HG03469 (cell line): ENCODE results near the gene GOLGA3.
A peak's percentile ranks its signal among the peaks of the same experiment; 100 is the strongest.
"Not testable (repeated sequence)": the region's sequence is repeated elsewhere in the genome, so short reads cannot be mapped to it uniquely, and the experiment has no call there.

Experiments used
- ATAC-seq: cut with Tn5 transposase; IDR thresholded peaks from one replicate; pipeline ENCODE4 v1.9.1; 2021; ENCODE audit warnings: mild to moderate bottlenecking, moderate library complexity, moderate number of reproducible peaks; ENCODE audit not compliant: unreplicated experiment

Gene GOLGA3

DNA sequence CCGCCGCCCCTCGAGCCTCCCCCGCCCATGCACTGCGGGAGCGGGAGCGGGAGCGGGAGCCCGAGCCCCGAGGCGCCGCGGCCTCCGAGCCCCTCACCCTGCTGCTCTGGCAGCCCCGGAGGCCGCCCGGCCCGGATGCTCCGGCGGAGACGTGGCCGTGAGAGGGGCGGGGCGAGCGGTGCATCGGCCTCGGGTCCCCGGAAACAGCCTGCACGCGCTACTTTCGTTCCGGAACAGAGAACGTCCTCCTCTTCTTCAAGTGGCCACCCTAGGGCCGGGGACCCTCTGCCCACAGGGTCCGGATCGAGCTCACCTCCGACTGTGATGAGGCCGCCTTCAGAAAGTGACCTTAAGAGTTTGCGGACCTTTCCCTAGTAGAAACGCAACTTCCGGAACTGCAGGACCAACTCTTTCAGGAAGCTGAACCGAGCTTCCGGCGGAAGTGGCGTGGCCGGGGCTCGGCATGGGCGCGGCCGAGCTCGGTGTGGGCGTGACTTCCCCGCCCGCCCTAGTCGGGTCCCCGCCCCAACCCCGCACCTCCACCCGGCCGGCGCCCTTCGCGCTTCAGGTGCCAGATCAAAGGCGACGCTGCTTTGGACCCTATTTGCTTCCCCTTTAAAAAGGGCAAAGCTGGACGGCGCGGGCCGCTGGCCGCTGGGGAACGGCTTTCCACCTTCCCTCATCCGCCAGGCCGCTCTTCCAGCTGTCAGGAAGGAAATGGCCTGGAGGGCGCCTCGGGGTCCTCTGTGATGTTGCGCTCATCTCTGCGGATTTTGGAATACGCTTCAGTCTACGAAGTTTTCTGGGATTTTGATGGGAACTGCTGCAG lies at the start of gene GOLGA3:
Gene GOLGA3, minus strand, starts transcription at position 164 of the 829 bp plus-strand sequence. CDS start 6,741 bp downstream, outside the sequence.
- peak; percentile 68 for ATAC-seq

DNA sequence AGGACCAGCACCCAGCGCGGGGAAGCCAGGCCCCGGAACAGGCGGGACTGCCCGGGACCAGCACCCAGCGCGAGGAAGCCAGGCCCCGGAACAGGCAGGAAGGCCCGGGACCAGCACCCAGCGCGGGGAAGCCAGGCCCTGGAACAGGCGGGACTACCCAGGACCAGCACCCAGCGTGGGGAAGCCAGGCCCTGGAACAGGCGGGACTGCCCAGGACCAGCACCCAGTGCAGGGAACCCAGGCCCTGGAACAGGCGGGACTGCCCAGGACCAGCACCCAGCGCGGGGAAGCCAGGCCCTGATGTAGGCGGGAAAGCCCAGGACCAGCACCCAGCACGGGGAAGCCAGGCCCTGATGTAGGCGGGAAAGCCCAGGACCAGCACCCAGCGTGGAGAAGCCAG lies 46.0 kb upstream of the GOLGA3 start:
- not testable (repeated sequence) for ATAC-seq

DNA sequence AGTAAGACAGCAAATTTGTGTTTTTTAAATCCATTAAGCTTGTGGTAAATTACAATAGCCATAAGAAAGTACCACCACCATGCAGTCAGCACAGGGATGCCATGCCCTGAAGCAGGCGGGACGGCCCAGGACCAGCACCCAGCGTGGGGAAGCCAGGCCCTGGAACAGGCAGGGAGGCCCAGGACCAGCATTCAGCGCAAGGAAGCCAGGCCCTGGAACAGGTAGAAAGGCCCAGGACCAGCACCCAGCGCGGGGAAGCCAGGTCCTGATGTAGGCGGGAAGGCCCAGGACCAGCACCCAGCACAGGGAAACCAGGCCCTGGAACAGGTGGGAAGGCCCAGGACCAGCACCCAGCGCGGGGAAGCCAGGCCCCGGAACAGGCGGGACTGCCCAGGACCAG lies 45.5 kb upstream of the GOLGA3 start:
- ATAC-seq, result no peak

GRCh38 chr12:132873724-132874123 lies 45.1 kb upstream of the GOLGA3 start:
- no peak for ATAC-seq

DNA sequence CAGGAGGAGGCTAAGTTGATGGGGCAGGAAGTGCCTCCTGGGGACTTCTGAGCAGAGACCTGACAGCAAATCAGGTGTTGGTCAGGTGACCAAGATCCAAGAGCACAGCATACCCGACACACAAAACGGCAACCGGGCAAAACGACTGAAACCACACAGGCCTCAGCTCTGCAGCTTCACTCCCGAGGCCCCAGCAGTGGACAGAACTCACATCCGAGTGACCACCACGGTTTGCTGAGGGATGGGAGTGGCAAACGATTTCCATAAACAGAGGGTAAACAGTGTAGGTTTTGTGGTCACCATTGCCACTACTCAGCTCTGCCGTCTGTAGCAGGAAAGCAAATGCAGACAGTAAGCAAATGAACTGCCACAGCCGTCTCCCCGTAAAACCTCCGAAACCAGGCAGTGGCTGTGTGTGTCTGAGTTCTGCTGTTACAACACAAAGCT lies 44.3 kb upstream of the GOLGA3 start:
- no peak for ATAC-seq

- no peak for ATAC-seq
Observed at GRCh38 chr12:132872073-132872855, 43.6 kb upstream of the GOLGA3 start.

- ATAC-seq, result no peak
Observed at GRCh38 chr12:132869551-132869950, 40.9 kb upstream of the GOLGA3 start.

- no peak for ATAC-seq
Observed at GRCh38 chr12:132866251-132866828, 37.7 kb upstream of the GOLGA3 start.

DNA sequence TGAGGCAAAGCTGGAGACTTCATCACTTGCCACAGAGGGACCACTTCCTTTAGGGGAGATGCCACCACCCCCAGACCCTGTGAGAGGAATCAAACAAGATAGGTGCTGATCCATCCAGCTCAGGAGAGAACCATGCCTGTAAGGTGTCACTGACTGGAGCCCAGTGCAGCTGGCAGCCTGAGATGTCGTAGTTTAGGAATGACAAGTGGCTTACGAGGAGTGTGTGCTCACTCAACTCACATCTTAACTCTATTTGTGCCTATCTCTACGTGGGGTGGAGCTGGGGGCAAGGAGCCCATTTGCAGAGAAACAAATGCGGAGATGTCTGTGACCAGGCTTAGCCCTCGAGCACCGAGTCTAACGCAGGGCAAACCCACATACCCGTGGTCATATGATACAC lies 32.9 kb upstream of the GOLGA3 start:
- no peak for ATAC-seq

DNA sequence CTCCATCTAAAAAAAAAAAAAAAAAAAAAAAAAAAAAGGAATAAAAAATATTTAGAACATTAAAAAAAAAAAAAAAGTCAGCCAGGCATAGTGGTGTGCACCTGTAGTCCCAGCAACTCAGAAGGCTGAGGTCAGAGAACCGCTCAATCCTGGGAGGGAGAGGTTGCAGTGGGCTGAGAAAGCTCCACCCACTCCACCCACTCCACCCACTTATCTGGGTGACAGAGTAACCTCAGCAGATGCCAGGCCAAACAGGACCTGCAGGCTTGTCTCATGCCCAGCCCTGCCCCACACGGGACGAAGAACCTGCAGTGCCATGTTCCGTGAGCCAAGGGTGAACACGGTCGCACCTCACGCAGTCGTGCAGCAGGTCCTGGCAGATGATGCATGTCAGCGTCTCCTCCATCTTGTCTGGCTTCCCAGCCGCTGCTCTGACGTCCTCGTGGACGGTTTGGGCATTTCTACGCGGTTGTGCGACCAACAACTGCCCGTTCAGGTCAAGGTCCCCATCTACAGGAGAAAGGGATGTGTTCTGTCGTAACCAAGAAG lies 30.1 kb upstream of the GOLGA3 start:
- ATAC-seq, result no peak

- ATAC-seq, result not testable (repeated sequence)
Observed at GRCh38 chr12:132857019-132857418, 28.4 kb upstream of the GOLGA3 start.

GRCh38 chr12:132856581-132856980 lies 27.9 kb upstream of the GOLGA3 start:
- ATAC-seq, result no peak

- ATAC-seq, result not testable (repeated sequence)
Observed at GRCh38 chr12:132855211-132855610, 26.5 kb upstream of the GOLGA3 start.

- ATAC-seq, result no peak
Observed at GRCh38 chr12:132853285-132854092, 24.8 kb upstream of the GOLGA3 start.

GRCh38 chr12:132852496-132852895 lies 23.8 kb upstream of the GOLGA3 start:
- no peak for ATAC-seq

DNA sequence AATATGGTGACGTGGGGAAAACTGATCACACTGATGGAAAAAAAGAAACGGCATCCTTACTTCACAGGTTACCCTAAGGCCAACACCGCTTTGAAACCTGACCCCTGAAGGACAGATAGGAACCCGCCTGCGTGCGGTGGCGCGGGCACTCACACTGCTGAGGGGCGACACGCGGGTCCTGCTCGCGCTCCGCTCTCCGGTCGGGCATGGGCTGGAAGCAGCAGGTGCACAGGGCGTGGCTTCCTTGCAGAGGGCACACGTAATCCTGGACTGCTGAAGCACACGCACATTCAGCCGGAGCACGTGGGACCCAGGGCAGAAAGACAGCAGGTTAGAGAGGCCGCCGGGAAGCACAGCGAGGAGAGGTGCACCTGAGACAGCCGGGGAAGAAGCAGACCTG lies 22.8 kb upstream of the GOLGA3 start:
- no peak for ATAC-seq

DNA sequence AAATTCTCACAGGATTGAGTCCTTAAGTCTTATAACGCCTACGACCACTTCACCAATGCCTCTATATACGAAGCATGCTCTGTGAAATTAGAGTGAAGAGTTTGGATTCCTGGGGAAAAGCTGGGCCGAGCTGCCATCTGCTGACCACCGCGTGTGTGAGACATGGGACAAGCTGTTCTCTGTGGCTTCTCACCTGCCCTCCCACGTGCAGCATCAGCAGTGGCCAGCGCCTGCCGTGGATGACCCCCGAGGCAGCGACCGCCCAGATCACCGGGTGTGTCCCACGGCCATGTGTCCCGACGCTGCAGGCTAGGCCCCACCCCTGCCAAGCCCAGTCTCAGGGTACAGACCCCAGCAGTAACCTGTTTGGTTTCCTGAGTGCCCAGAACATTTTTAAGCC lies 21.6 kb upstream of the GOLGA3 start:
- ATAC-seq, result no peak

GRCh38 chr12:132848521-132848920 lies 19.9 kb upstream of the GOLGA3 start:
- ATAC-seq, result no peak

- no peak for ATAC-seq
Observed at GRCh38 chr12:132847363-132848356, 19.0 kb upstream of the GOLGA3 start.
